ENCODE data around the gene MTRR.

Gene MTRR

GRCh38 chr5:7857926-7858632, 10.9 kb upstream of the MTRR start:
- DNase-seq = no peak

- DNase-seq = no peak
Observed at GRCh38 chr5:7866196-7866595, 2.8 kb upstream of the MTRR start.

DNA sequence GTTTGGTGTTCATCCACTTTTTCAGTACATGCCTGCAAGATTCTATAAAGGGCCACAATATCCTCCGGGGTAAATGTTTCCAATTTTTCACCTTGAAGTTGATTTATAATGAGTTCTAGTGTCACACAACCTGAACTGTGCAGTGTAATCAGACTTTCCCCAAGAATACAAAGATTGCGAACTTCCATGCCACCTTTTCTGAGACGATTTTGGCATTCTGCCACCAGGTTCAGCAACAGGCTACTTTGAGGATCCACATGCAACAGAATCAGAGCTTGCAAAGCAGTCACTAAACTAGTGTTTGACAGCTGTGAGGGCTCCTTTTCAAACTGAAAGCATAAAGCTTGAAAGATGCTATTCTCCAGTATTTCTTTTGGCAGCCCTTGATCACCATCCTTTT, 1.7 kb upstream of the MTRR start:
- no peak for DNase-seq

- no peak for DNase-seq
Observed at GRCh38 chr5:7868427-7868772, 548 bp upstream of the MTRR start.

DNA sequence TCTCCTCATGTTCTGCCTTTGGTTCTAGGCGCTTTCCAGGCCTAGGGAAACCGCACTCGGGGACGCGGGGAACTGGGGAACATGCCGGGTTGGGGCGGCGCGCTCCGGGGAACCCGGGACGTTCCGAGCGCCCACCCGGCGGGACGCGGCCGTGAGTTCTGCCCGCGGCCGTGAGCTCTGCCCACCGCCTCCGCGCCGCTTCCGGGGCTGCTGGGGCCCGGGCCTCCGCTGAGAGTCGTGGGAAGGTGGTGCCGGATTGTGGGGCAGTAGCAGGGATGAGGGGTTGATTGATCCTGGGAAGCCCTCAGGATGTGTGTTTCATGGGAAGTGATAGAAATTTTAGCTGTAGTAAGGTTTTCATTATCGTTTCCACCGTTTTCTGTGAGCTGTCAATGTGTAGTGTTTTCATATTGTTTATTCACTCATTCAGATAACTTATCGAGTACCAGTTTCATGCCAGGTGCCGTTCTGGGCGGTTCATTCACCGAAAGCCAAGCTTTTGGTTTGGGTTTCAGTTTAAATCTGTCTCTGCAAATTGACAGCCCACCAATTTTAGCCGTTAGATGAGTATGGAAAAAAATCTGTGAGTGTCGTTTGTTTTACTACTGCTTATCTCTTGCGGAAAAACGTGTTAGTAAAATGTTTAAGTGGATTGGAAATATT, 657 bp downstream of the MTRR start:
- no peak for DNase-seq

DNA sequence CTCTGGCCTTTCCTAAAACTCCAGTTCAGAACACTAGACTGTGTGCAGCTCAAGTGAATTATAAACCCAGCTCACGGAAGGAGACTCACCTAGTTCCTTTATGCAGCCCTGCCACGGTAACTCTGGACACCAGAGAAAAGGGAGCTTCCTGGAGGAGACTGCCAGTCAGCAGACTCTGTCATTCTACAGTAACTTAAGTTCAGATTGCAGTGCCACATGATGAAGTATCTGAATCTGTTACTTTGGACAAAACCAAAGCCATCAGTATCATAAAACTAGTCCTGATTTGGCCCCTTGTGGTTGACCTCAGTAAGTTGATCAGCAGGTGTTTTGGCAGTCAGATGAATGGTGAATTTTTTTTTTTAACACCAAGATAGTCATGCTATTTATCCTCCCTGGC, 2.7 kb downstream of the MTRR start:
- no peak for DNase-seq

- no peak for DNase-seq
Observed at GRCh38 chr5:7872517-7873130, 3.7 kb downstream of the MTRR start.

GRCh38 chr5:7873216-7873615, 4.3 kb downstream of the MTRR start:
- DNase-seq = no peak

GRCh38 chr5:7874639-7875038, 5.7 kb downstream of the MTRR start:
- no peak for DNase-seq

DNA sequence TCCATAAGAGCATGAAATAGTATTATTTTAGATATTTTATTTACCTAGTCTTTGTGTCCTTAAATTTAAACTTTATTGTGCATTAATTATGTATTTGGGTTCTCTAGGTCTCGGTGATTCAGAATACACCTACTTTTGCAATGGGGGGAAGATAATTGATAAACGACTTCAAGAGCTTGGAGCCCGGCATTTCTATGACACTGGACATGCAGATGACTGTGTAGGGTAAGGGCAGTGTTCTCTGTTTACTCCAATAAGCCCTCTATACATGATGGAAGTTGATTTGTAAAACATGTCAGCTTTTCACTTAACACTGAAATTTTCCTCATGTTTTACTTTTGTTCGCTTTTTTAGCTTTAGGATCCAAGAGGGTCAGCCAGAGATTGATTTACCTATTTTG, 6.2 kb downstream of the MTRR start:
- DNase-seq = no peak

DNA sequence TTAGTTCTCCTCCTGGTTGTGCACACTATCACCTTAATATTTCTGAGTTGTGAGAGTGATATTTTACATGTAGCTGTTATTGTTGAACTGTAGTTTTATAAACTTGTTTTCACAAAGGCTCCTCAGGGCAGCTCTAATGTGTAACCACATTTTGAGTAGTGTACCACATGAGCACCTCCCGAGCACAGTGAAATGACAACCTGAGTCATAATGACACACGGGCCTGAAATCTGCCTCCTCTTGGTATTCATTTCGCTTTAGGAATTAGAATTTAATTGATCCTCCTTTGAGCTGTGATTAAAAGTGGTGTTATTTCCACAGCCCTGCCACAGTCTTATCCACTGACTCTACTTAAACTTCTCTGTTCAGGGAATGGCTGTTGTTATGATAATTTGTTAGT, 7.9 kb downstream of the MTRR start:
- DNase-seq = no peak

DNA sequence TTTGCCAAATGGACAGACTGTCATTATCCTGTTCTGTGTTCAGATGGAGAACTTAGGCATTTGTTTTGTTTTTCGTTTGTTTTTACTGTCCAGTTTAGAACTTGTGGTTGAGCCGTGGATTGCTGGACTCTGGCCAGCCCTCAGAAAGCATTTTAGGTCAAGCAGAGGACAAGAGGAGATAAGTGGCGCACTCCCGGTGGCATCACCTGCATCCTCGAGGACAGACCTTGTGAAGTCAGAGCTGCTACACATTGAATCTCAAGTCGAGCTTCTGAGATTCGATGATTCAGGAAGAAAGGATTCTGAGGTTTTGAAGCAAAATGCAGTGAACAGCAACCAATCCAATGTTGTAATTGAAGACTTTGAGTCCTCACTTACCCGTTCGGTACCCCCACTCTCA, 8.9 kb downstream of the MTRR start:
- DNase-seq = no peak

GRCh38 chr5:7878381-7878873, 9.5 kb downstream of the MTRR start:
- DNase-seq = peak; percentile 78

DNA sequence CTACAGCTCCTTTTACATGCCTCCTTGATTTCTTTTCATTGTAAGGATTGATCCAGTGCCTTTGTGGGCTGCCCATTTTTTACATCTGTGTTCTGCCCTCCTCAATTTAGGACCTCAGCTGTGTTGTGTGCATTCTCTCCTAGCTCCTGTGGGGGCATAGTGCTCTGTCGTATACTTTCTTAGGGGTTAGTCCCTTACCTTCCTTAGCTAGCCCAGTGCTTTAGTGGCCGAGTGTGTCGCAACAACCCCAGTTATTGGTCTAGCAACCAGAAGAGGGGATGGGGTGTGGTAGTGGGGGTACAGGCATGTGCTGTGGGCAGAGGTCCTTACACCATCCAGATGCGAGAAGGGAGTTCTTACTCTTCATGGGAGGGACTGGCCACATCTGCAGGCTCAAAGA, 12.1 kb downstream of the MTRR start:
- no peak for DNase-seq

GRCh38 chr5:7881816-7882215, 12.9 kb downstream of the MTRR start:
- DNase-seq = no peak

DNA sequence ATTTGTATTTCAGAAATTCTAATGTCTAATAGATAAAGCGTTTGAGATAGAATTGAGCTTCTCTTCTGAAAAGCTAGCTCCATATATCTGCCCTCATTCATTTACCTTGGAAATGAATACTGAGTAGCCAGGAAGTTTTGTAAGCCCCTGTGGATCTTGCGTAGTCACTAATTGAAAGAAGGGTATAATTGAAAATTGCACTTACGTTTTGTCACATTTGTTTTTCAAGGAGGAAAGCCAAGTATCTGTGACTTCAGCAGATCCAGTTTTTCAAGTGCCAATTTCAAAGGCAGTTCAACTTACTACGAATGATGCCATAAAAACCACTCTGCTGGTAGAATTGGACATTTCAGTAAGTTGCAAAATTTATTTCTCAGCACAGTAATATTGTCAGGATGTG, 14.0 kb downstream of the MTRR start:
- no peak for DNase-seq

DNA sequence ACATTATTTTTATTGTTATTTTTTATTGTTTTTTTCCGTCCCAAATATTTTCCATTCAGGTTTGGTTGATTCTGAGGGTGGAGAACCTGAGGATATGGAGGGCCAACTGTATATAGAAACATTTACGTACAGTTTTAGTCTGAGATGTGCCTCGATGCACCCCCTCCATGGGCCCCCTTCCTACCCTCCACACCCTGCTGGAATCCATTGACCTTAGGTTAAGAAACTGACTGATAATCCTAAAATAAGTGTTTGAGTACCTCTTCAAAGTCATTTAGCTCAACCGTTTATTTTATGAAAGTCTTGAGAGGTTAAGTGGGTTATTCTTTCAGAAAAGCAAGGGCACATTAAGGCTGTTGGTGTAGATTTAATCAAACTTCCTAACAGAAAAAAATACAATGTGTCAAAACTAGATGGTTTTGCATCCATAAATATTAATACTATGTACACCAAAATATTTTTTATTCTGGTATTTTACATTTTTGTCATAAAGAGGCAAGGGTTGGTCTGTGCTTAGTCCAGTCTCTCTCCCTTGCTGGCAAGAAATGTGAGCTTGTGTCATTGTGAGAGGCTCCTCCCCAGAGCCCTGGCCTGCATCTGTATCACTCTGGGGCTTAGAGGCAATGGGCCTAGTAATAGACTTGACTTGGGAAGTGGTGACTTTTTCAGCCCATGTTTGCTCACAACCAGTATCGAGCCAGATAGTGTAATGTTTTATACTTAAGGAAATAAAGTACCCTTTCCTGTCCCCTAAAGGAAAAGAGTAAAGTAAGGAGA, 15.7 kb downstream of the MTRR start:
- DNase-seq = no peak

DNA sequence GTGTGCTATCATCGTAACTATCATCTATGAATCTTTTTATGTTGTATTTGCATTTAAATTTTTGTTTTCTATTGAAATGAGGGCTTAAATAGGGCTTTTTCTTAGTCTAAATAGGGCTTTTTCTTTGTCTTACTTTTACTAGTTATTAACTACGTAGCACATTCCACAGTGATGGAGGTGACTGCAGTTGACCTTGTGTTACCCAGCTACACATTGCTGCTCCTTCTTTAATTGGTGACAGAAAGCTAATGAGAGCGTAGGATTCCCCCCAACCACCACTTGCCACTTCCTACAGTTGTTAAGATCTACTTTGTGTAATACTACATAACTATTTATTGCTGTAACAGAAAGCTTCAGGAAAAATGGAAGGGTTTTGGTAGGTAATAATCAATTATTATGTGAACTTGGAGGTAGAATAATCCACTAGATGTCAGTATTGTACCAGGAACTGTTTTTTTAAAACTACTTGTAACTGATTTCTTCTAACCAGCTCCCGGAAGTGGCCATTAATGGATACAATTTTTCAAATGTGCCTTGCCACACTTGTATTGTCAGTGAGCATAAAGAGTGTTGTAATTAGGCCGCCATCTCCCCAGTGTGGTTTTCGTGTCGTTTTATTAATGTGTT, 18.0 kb downstream of the MTRR start:
- no peak for DNase-seq

- DNase-seq = no peak
Observed at GRCh38 chr5:7888901-7889300, 20.0 kb downstream of the MTRR start.

- no peak for DNase-seq
Observed at GRCh38 chr5:7894439-7894838, 25.5 kb downstream of the MTRR start.

DNA sequence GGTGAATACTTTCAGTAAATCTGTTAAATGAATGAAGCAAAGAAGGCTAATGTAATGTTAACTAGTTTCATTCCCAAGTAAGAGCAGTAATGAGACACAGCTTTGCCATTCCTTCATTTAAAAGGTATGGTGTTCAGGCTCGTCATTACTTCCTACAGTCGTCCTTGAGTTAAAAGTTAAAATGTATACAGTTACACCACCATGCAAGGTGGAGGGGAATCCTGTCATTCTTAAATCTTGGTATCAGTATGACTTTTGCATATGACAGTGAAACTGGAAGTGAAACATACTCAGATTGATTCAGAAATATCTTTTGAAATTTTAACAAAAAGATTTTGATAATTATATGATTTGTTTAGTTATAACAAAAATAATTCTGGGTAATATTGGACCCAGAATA, 25.9 kb downstream of the MTRR start:
- no peak for DNase-seq

GRCh38 chr5:7897014-7897600, 28.2 kb downstream of the MTRR start:
- peak; percentile 53 for DNase-seq

- DNase-seq = no peak
Observed at GRCh38 chr5:7902201-7902600, 33.3 kb downstream of the MTRR start.
